GM19452 (cell line): Measurements from ENCODE around the gene AOPEP.
"Not testable (repeated sequence)": the region's sequence is repeated elsewhere in the genome, so short reads cannot be mapped to it uniquely, and the experiment has no call there.

Experiments
- ATAC-seq: cut with Tn5 transposase; IDR thresholded peaks from one replicate; pipeline ENCODE4 v1.9.1; 2021; ENCODE audit not compliant: unreplicated experiment

AOPEP gene

DNA sequence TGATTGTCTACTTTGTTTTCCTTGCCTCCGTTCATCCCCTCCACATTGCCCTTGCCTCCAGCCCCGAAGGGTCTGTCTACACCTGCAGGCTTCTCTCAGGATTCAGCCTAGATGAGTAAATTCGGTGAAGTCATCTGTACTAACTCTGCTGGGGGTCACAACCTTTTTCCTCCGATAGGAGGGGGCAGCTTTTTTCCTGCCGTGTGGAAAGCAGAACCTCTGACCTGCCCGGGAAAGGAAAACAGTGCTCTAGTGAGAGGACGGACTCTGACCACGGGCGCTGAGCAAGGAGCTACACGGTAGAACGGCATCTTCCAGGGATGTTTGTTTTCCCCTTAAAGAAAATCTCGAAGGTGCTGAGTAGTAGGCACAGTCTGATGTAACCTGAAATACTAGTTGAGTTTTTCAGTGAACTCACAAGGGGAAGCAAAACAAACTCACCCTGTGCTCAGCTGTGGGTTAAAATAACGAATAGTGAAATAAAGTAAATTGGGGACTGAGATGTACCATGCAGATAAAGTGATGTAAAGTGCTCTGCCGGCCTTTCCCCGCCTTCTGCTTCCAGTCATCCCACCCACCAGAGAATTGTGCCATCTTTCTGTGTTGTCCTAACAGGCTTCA is 281.8 kb downstream of the AOPEP start:
- no peak for ATAC-seq

DNA sequence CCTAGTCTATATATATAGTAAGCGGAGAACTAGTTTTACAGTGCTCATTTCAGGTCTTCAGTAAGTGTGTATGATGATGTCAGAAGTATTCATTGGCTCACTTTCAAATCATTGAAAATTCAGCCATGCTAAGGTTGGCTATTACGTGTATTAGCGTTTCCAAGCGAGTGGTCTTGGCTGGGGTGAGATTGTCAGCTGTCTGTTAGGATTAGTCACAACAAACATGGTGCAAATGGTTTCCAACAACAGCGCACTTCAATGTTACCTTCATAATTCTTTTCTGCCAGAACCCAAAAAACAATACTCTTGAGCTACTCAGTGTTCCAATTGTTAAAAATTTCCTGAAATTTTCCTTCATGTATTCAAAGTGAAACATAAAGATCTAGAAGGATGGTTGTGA is 283.0 kb downstream of the AOPEP start:
- ATAC-seq, result no peak

DNA sequence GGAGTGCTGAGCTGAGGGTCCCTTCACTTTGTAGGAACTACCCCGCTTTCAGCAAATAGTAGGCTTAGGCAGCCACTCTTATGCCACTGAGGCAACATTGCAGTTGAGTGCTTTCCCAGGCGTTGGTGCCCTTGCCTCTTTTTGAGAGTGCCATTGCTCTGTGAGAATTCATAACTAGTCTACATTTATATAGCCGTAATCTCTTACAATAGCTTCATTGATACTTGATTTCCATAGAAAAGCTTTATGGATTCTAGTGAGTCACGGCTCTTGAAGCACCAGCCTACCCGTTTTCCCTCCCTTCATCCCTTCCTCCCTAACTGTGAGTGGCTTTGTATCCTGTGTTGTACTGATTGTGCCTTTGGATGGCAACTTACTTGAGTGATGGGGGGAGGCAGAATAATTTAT is 283.9 kb downstream of the AOPEP start:
- ATAC-seq, result no peak

DNA sequence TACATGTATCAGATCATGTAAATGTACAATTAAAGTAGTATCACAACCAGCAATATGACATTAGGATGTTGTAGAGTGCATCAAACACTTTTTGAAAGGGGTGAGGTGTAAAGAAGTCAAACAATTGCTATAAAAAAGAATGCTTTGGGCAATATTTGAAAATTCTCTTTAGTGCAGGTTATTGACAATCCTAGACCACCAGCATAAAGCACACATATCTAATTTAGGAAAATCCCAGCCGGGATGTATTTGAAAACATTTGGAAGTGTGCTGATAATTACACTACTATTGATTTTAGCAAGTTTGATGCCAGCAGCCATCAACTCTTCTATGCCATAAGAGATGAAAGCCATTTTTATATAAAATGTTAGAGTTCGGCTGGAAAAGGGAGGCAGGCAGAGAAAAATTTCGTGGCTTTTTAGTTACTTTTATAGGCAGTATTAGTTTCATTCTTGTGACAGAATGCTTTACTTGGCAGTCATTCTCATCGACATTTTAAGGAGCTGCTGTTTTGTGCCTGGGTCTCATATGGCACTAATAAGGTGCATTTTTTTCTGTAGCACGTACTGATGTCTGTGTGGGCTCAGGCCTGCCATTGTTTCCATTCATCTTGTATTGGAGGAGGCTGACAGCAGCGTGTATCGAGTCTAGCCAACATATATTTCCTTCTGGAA is 285.7 kb downstream of the AOPEP start:
- ATAC-seq, result no peak

DNA sequence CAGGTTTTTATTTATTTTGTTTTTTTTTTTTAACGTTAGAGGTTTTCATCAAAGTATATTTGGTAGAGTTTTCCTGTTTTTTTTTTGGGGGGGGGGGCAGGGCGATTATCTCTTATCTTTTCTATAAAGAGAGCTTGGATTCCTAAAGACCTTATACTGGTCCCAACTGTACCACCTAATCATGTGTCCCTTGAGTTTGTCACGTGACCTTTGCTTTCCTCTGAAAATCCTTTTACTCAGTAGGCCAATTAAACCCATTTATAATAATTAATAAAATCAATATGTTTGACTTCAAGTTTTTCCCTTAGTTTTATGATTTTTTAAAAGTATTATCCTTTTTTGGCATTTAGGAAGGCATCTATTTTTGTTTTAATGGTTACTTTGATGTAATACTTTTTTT is 286.4 kb downstream of the AOPEP start:
- ATAC-seq, result no peak

DNA sequence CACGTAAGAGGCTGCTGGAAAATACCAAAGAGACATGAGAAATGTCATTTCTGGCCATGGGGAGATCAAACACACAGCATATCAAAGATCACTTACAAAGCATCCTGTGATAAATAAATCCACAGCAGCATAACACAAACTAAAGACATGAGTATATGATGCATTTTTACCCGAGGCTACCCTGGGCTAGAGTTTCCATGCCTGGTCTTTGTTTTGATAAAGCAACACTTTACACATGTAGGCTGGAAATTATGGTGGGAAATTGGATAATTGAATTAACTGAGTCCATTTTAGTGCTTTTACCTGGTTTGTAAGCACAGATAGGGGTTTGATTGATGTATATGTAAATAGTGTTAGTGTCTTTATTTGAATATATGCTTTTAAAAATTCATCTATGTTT is 288.4 kb downstream of the AOPEP start:
- no peak for ATAC-seq

DNA sequence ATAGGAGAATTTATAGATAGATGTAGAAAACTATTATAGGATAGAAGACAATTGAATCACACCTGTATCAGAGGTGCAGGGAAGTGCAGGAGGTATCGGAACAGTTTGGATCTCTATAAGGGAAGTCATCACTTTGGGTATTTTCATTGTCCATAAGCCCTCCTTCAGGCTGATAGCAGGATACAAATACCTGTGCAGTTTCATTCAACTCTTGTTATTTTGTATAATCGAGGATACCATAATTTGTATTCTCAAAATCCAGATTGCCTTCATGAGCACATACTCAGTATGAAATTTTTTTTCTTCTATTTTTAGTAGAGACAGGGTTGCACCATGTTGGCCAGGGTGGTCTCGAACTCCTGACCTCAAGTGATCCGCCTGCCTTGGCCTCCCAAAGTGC is 289.1 kb downstream of the AOPEP start:
- no peak for ATAC-seq

DNA sequence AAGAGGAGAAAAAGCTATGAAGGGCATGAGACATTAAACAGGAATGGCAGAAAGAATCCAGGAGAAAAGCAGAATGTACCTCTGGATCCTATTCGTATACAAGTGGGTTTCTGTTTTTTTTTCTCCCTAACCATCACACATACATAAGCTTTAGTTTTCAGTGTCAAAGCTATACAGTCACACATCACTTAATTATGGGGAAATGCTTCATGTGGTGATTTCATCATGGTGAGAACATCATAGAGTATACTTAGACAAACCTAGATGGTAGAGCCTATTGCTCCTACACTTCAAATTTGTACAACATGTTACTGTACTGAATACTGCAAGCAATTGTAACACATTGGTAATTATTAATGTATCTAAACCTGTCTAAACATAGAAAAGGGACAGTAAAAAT is 290.6 kb downstream of the AOPEP start:
- no peak for ATAC-seq

DNA sequence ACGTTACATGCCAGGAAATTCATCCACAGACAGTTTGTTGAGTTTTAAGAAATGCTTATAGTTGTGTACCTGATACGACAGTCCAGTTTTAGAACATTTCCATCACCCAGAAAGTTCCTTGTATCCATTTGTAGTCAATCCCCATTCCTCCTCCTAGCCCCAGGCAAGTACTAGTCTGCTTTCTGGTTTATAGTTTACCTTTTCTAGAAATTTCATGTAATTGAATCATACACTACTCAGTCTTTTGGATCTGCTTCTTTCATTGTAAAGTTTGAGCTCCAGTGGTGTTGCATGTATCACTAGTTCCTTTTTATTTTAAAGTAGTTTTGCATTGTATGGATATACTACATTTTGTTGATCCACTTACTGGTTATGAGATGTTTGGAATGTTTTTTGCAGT is 291.2 kb downstream of the AOPEP start:
- ATAC-seq, result no peak

DNA sequence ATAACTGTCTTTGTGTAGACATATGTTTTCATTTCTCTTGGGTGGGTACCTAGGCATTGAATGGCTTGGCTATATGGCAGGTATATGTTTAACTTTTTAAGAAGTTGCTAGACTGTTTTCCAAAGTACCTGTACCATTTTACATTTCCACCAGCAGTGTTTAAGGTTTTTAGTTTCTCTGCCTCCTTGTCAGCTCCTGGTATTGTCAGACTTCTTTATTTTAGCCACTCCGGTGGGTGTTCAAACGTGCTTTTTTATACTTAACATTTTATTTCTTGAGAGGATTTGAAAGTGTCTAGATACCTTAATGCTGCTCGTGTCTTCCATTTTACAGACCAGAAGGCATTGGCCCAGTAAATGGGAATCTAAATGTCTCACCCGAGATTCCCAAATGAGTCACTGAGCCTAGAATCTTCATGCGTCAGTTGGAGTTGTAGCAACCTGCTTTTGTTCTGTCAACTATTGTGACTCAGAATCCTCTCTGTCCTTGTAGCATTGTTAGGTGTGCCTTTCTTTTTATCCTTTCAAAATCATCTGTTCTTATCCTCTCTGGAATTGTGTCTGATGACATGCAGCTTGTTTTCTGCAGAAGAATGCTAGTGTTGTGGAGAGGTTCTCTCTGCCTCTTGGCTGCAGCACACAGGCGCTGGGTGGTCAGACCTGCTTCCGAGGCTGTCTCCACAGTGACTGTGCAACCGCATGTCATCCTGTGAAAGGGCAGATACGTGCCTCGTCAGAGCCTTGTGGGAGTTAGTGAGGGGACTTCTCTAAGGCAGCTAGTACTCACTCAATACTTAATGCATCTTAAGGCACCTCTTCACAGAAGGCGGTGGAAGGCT is 291.8 kb downstream of the AOPEP start:
- ATAC-seq, result no peak

DNA sequence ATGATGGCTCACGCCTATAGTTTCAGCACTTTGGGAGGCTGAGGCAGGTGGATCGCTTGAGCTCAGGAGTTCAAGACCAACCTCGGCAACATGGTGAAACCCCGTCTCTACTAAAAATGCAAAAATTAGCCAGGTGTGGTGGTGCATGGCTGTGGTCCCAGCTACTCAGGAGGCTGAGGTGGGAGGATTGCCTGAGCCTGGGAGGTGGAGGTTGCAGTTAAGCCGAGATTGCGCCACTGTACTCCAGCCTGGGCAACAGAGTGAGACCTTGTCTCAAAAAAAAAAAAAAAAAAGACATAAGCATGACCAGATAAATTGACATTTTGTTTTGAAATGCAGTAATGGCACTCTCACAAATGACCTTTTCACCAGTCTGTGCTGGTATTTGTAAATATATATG is 294.1 kb downstream of the AOPEP start:
- ATAC-seq, result not testable (repeated sequence)

DNA sequence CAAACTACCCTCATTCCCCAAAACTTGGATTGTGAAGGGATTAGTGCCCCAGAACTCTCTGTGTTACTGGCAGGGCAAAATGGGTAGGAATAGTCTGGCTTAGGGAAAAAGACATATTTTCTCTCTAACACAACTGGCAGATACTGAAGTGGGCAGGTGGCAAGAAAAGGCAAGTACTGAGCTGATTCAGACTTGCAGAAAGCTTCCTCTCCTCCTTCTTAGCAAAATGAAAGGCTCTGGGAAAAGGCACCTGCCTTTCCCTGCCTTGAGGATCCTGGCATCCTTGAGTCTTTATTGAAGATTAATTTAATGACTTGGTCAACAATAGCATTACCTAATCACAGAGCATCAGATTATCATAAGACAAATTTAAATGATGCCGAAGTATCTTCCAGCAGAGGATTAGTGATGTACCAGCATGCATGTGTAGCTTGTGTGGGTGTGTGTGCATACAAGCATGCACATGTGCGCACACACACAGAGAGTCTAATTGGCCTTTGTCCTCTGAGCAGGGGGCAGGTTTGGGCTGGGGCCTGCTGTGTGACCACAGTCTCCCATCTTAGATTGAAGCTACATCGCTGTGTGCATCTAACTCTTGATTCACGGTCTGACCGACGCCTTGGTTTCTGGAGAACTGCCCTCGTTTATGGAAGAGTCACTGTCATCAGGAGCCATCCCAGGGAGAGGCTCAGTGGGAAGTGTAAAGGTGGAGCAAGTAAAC is 294.8 kb downstream of the AOPEP start:
- ATAC-seq, result no peak

DNA sequence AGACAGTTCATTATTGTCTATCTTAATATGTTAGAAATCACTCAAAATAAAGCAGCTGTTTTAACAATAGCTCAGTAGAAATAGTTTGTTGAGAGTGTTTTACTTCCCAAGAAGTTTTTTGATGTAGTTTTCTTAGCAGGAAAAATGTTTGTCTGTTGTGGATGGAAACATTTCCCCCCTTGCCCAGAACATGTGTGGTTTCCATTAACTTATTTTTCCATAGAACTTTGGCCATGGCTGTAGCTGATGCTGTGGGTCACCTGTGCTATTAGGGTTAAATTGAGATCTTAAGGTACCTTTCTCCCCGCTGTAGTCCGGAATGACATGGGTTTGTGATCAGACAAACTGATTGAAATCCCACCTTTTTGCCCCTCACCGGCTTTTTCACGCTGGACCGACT is 296.2 kb downstream of the AOPEP start:
- no peak for ATAC-seq

DNA sequence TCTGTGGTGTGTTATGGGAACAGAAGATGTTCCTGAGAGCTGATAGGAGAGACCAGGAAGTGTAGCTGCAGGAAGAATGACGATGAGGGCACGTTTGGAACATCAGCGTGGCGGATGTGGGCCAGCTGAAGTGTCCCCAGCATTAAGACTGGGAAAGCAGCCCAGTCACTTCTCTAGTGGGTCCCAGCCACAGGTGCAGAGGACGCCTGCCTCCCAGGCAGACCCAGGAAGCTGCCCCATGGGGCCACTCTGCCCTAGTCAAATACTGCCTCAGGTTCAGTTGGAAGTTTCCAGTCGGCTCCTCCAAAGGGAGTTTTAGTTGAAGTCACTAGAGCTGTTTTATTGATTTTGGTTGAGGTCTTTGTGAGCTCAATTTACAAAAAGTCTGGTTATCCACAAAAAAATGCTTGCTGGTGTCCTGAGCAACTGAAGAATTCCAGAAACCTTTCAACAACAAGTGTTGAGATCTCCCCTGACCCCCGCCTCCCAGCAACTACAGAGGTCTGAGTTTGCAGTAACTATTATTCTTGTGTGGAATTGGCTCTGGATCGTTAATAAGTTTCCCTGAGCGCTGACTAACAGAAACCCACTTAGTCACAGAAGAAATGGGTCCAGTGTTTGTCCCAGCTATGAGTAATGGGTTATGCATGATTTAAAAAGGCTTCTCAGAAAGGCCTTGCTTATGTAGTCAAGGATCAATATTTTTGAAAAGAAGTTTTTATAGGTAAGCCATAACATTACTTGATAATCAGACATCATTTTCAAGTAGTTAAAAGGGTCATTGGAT is 296.9 kb downstream of the AOPEP start:
- ATAC-seq, result no peak

DNA sequence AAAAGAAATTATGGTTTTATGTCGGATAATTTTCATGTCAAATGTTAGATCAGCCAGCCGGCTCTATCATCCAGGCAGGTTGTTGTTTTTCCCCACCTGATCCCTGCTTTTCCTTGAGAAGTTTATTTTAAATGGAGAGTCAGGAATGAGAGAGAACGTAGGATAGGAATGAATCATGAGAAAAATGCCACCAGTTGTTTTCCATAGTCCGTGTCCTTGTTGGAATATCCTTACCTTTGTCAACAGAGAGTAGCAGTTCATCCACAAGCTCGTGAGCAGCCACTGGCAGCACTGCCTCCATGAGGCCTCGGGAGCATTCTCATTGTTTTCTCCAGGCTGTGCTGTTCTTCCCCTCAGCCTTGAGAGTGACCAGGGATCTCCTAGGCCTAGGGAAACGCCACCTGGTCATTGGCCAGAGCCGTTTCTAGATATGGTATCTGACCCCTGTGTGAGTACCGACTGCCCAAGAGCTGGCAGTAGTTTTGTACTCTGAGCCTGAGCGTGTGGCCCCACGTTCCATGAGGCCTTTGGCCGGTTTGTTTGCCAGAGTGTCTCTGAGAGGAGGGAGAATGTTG is 297.7 kb downstream of the AOPEP start:
- no peak for ATAC-seq

DNA sequence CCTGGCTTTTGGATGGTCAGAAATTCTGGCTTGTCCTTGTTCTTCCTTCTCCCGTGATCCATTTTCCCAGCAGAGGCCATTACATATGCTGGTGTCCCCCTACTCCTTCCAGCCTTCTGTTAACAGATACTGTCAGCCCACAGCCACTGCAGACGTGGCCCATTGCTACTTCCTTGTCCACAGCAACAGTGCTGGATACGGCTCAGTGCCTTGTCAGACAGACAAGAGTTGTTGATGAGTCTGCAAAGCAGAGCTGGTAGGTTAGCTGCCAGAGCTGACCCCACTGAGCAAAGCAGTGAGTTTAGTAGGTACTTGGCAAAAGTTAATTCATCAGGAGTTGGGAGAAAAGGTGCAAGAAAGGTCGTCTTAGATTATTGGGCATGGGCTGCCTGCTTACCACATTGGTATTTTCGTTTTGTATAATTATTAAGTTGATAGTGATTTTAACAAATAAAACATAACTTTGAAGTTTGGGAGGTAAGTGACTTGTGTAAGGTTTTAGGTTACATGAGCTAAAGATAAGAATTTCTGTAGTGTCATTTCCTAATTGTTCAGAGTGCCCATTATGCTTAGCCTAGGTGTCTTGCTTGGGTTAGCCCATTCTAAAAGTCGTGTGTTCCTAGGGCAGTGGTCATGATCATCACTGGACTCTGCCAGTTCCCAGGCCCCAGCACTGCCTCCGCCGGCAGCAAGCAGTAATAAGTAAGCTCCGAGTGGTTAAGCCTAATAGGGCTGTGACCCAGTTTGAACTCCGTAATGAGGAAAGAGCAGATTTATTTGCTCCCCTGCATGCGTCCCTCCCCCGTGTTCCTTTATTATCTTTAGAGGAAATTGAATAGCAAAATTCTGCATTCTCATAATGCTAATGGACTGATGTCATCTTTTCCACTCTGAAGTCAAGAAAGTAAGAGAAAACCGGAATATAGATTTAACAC is 299.0 kb downstream of the AOPEP start:
- no peak for ATAC-seq

DNA sequence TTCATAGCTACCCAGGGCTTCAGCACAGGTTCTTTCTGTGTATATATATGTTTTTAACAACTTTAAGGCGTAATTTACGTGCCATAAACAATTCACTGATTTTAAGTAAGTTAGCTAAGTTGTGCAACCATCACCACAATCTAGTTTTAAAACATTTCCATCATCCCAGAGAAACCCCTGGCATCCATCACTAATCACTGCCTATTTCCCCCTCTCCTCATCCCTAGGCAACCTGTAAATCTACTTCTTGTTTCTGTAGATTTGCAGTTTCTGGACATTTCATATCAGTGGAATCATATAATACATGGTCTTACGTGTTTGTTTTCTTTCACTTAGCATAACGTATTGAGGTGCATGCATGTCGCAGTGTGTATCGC is 299.6 kb downstream of the AOPEP start:
- ATAC-seq, result no peak

DNA sequence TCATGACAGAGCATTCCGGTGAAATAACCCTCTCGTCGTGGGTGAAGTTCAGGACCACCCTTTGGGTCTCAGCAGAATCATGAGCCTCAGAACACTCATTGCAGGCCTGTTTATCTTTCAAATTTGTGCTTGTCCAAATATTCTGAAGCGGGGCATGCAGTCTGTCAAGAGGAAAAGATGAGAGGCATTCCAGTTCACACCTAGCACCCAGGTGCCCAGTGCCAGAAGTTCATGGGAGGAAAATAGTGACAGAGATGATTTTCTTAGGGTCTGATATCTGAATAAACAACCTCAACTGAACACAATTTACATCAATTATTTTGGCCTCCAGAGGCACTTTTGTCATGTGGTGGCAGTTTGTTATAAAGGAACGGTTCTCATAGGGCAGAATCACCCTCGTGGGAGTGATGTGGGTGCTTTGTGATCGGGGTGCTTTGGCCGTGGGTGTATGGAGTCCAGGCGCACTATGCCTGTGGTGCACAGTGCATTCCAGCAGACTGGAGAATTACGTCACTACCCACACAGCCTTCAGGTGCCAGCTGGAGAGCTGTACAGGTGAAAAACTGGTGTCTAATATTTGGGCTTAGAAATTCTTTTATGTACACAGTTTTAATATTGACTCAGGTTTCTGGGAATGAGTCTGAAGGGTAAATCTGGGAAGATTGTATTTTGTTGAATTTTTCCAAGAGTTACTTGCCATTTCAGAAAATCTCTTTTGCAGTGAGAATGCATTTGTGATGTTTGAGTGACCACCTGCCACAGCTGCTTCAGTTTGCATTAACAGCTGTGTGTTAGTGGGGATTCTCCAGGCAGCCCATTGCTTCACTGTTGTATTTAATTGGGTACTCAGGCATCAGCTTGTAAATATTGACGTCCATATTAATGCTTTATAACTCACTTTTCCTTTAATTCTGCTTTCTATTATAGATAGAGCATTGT is 301.7 kb downstream of the AOPEP start:
- no peak for ATAC-seq
